Esophagus (tissue), 2 donors: ENCODE data around the gene ZNF324B. TPM values are rescaled to one million over a fixed set of nuclear protein-coding genes. Genes with fewer than 3 reads are reported as not detected.
"Not testable (repeated sequence)": the region's sequence is repeated elsewhere in the genome, so short reads cannot be mapped to it uniquely, and the experiment has no call there.

Experiments
- H3K27ac ChIP-seq, 2 donors: one replicate each; pipeline ENCODE4 v1.5.1; 2013; ENCODE audit warnings: low read depth in 2 of 2, mild to moderate bottlenecking in 2 of 2, inconsistent platforms in 1 of 2, low read length in 1 of 2, moderate library complexity in 1 of 2
- H3K27me3 ChIP-seq, 2 donors: one replicate each; pipeline ENCODE4 v1.6.1; 2013; ENCODE audit warnings: low read length in 2 of 2, control low read depth in 1 of 2, mild to moderate bottlenecking in 1 of 2; ENCODE audit not compliant: insufficient read depth in 2 of 2, control insufficient read depth in 1 of 2
- H3K36me3 ChIP-seq, 2 donors: one replicate each; pipeline ENCODE4 v1.6.1; 2013; ENCODE audit warnings: low read length in 1 of 2; ENCODE audit not compliant: control insufficient read depth in 2 of 2, insufficient read depth in 2 of 2
- H3K4me1 ChIP-seq, 2 donors: one replicate each; pipeline ENCODE4 v1.6.1; 2013; ENCODE audit warnings: low read length in 1 of 2; ENCODE audit not compliant: control insufficient read depth in 2 of 2, insufficient read depth in 2 of 2
- H3K4me3 ChIP-seq, 2 donors: one replicate each; pipeline ENCODE4 v1.5.1; 2013; ENCODE audit warnings: low read length in 2 of 2, mild to moderate bottlenecking in 2 of 2, low read depth in 1 of 2, moderate library complexity in 1 of 2
- H3K9me3 ChIP-seq, 2 donors: one replicate each; pipeline ENCODE4 v1.6.1; 2013; ENCODE audit warnings: mild to moderate bottlenecking in 2 of 2, low read depth in 1 of 2, low read length in 1 of 2, moderate library complexity in 1 of 2; ENCODE audit not compliant: control insufficient read depth in 2 of 2, insufficient read depth in 1 of 2
- WGBS, 2 donors: extraction: QIAGEN DNeasy Blood & Tissue Kit; methylation state at CpG; one replicate each; pipeline ENCODE4 v1.1.7; 2013; 5-methylcytosine and 5-hydroxymethylcytosine counted together
- polyA plus RNA-seq, 2 donors: library from polyadenylated mRNA; stranded (reverse); fragments of 200-250 nt; gene quantifications; one replicate each; pipeline ENCODE4 v1.2.3, GENCODE V29; 2013
- donor health status: healthy with polysubstance abuse.
- donor health status: Bipolar disorder and iron deficiency.

Gene ZNF324B
- polyA plus RNA-seq, 2 donors, result 2.4 to 2.8 TPM

- no peak overlapping the region for H3K27ac ChIP-seq
- H3K27me3 ChIP-seq, result no peaks in the 10 kb centered on the region
- no peaks in the 10 kb centered on the region for H3K4me1 ChIP-seq
- H3K4me3 ChIP-seq, result no peak overlapping the region
- WGBS, 2 donors, result 98% methylated on average over 7 of the region's 7 CpGs
- H3K36me3 ChIP-seq, result peaks cover 13 to 21% of the 10 kb centered on the region in 2 donors
- H3K9me3 ChIP-seq, result peaks cover 3 to 4% of the 10 kb centered on the region in 2 donors
These were observed 34.4 kb upstream of the ZNF324B start for GRCh38 chr19:58417071-58417470.

DNA sequence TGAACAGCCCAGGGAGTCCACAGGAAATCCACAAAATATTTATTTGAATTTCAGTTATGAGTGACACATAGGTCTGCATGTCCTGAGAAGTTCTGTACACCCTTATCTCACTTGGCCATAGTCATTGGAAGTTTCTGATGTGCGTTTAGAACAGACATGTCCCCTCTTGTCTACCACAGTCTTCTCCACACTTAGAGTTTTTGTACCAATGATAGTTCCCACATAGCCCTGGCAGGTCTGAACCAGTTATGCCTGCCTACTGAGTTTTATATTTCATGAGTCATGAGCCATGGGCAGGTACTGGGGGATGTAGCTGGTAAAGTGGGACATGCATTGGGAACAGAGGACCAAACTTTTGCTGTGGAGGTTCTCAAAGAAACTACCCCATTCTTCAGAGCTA lies 22.8 kb upstream of the ZNF324B start:
- H3K4me1 ChIP-seq, result no peaks in the 10 kb centered on the region
- H3K36me3 ChIP-seq, result peaks cover 3 to 4% of the 10 kb centered on the region in 2 donors
- H3K4me3 ChIP-seq, result no peak overlapping the region
- no peak overlapping the region for H3K27ac ChIP-seq
- H3K9me3 ChIP-seq, result peaks cover 42 to 49% of the 10 kb centered on the region in 2 donors
- no peaks in the 10 kb centered on the region for H3K27me3 ChIP-seq
- 34 to 71% methylated on average over 1 of the region's 1 CpG for WGBS, 2 donors

DNA sequence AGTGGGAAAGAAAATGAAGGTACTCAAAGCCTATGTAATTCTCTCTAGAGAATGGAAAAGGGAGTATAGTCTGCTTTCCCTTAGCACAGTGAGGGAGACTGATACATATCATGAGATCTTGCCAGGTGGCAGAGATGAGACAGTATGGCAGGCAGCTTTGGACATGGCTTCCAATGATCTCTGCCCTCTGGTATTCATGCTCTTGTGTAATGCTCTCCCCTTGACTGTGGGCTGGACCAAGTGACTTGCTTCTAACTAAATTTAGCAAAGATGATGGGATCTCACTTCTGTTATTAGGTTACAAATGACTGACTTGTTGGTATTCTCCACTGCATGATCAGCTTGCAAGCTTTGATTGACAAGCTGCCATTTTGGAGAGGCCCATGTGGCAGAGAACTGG lies 21.7 kb upstream of the ZNF324B start:
- H3K4me1 ChIP-seq, result no peaks in the 10 kb centered on the region
- no peak overlapping the region for H3K27ac ChIP-seq
- no peaks in the 10 kb centered on the region for H3K27me3 ChIP-seq
- H3K9me3 ChIP-seq, result peaks cover 52 to 59% of the 10 kb centered on the region in 2 donors
- peaks cover 12 to 13% of the 10 kb centered on the region in 2 donors for H3K36me3 ChIP-seq
- no peak overlapping the region for H3K4me3 ChIP-seq

DNA sequence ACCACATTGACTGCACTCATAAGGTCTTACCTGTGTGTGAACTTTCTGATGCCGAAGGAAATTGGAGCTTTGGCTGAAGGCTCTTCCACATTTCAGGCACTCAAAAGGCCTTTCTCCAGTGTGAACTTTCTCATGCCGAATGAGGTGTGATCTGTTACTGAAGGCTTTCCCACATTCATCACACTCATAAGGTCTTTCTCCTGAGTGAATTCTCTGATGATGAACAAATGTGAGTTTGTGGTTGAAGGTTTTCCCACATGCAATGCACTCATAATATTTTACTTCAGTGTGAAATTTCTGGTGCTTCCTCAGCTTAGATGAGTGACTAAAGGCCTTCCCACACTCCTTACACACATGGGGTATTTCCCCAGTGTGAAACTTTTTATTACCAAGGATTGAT lies 17.2 kb upstream of the ZNF324B start:
- peaks cover 0 to 3% of the 10 kb centered on the region in 2 donors for H3K4me1 ChIP-seq
- peaks cover 22 to 23% of the 10 kb centered on the region in 2 donors for H3K36me3 ChIP-seq
- 95 to 97% methylated on average over 2 of the region's 2 CpGs for WGBS, 2 donors
- no peak overlapping the region for H3K4me3 ChIP-seq
- H3K27ac ChIP-seq, result no peak overlapping the region
- H3K9me3 ChIP-seq, result peaks cover 53 to 68% of the 10 kb centered on the region in 2 donors
- H3K27me3 ChIP-seq, result no peaks in the 10 kb centered on the region

DNA sequence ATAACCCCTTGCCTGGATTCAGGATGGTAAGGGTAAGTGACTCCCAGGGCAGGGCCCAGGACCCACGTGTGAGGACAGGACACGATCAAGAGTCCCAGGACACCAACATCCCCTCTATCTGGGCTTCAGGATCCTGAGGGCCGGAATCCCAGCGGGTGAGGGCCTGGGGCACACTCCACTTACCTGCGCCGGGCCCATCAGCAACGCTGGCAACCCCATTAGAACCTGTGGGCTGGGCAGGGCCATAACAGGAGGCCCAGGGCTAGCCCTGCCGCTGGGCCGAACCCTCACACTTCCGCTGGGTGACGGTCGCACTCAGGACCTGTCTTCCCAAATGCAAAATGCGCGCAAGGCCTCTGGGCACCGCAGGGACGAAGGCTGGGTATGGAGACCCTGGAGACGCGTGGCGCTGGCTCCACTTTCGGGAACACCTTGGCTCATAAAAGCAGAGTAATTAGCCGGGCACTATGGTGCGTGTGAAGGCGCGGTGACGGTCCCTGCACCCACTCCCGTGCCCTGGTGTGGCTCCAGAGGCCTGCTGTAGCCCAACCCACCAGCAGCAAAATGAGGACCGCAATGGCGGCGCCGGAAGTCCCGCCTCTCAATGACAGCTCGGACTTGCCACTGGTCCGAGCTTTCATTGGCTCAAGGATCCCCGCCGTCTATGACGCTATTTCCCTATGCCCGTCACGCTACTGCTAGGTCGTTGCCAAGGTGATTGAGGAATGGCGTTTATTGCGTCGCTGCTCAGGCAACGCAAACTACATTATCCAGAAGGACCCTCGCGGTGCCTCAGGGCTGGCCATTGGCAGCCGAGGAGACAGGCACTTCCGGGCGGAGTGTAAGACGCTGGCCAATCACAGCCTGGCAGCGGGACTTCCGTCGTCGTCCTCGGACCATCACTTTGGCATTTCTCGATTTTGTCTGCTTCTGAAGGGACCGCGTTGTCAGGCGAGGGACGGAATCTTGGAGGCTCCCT lies 11.6 kb upstream of the ZNF324B start, which contains the start of gene ZNF132:
Gene ZNF132 (minus strand): TSS at position 578 of the 979 bp plus-strand sequence. CDS start 332 bp downstream, at position 246.
- Histone ChIP-seq H3K36me3 (peaks cover 8 to 11% of the 10 kb centered on the region in 2 donors), H3K4me3 (peak within 1 kb of the TSS; percentile 67 to 69), H3K9me3 (peaks cover 12 to 30% of the 10 kb centered on the region in 2 donors), H3K4me1 (peaks cover 4 to 10% of the 10 kb centered on the region in 2 donors), H3K27me3 (peaks cover 0 to 4% of the 10 kb centered on the region in 2 donors), H3K27ac (peak within 1 kb of the TSS; percentile 39 to 81)
- 9 to 11% methylated on average over 59 of the region's 59 CpGs for WGBS, 2 donors

DNA sequence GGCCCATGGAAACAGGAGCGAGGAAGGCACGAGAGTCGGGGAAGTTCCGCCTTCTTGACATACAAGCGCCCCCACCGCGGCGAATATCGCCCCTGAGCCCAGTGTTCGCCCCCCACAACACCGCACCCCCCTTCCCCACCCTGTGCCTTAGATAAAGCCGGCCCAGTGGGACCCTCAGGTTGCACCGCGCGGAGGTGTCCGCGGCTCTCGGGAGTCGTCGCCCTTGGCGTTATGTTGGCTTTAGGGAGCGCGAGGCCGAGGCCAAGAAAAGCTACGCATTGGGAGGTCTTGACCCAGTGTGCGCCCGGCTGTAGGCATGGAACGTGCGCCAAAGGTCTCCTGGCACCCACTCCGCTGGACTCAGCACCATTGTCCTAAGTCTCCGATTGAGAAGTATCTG lies 10.9 kb upstream of the ZNF324B start:
- Histone ChIP-seq H3K36me3 (peaks cover 7 to 8% of the 10 kb centered on the region in 2 donors), H3K27ac (peak overlapping the region; percentile 39 to 81), H3K27me3 (peaks cover 0 to 4% of the 10 kb centered on the region in 2 donors), H3K4me3 (peak overlapping the region; percentile 67 to 69), H3K9me3 (peaks cover 10 to 26% of the 10 kb centered on the region in 2 donors), H3K4me1 (peaks cover 4 to 10% of the 10 kb centered on the region in 2 donors)
- WGBS, 2 donors, result 27 to 28% methylated on average over 29 to 31 of the region's 31 CpGs

GRCh38 chr19:58442986-58443385 lies 8.4 kb upstream of the ZNF324B start:
- WGBS, 2 donors, result 91 to 93% methylated on average over 7 of the region's 7 CpGs
- H3K9me3 ChIP-seq, result peaks cover 4 to 14% of the 10 kb centered on the region in 2 donors

DNA sequence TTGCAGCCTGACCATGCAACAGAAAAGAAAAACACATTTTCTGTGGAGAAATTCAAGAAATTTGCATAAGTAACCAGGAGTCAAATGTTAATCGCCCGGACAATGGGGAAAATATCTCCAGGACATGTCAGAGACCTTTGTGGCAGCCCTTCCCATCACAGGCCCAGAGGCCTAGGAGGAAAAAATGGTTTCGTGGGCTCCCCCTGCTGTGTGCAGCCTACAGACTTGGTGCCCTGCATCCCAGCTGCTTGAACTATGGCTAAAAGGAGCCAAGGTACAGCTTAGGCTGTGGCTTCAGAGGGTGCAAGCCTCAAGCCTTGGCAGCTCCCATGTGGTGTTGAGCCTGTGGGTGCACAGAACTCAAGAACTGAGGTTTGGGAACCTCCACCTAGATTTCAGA lies 2.6 kb upstream of the ZNF324B start:
- not testable (repeated sequence) for H3K36me3 ChIP-seq, H3K27me3 ChIP-seq, H3K4me3 ChIP-seq, H3K9me3 ChIP-seq, H3K4me1 ChIP-seq, H3K27ac ChIP-seq
- WGBS, 2 donors, result 73 to 75% methylated on average over 3 of the region's 3 CpGs

More at GRCh38 chr19:58442986-58443385, 8.4 kb upstream of the ZNF324B start:
- H3K27ac ChIP-seq, H3K4me3 ChIP-seq, H3K36me3 ChIP-seq, H3K27me3 ChIP-seq: not testable (repeated sequence)
- H3K4me1 ChIP-seq, result peaks cover 4 to 10% of the 10 kb centered on the region in 2 donors

- WGBS, 2 donors, result 53 to 58% methylated on average over 5 of the region's 5 CpGs
- not testable (repeated sequence) for H3K27ac ChIP-seq, H3K9me3 ChIP-seq
These were observed 1.4 kb upstream of the ZNF324B start for GRCh38 chr19:58449980-58450379.

More at GRCh38 chr19:58449980-58450379, 1.4 kb upstream of the ZNF324B start:
- H3K27me3 ChIP-seq, H3K4me1 ChIP-seq, H3K4me3 ChIP-seq: not testable (repeated sequence)
- H3K36me3 ChIP-seq, result peaks cover 5 to 12% of the 10 kb centered on the region in 2 donors
